Thoracic aorta (tissue), 2 donors: ENCODE measurements around the gene PROP1. TPM values are rescaled to one million over a fixed set of nuclear protein-coding genes. Genes with fewer than 3 reads are reported as not detected.
"Not testable (repeated sequence)": the region's sequence is repeated elsewhere in the genome, so short reads cannot be mapped to it uniquely, and the experiment has no call there.

Experiments
- ATAC-seq: fragments of 150-250 bp; one replicate; pipeline ENCODE4 v1.8.0; 2017; ENCODE audit warnings: low read depth; ENCODE audit not compliant: insufficient number of reproducible peaks, low FRiP score
- DNase-seq: peaks from one replicate; pipeline ENCODE4 v3.0.0-alpha.2; 2020; ENCODE audit warnings: low spot score
- H3K27ac ChIP-seq, 2 donors: fragments of 200-600 bp; sonication (generic); 1 replicate in 1 of 2; 2 replicates in 1 of 2; pipeline ENCODE4 v1.5.1; 2016; ENCODE audit warnings: mild to moderate bottlenecking in 2 of 2, moderate library complexity in 2 of 2
- H3K27me3 ChIP-seq: fragments of 200-600 bp; sonication (generic); replicated peaks from 2 replicates; pipeline ENCODE4 v1.6.0; 2016; ENCODE audit warnings: mild to moderate bottlenecking; ENCODE audit not compliant: insufficient read depth
- H3K36me3 ChIP-seq: fragments of 200-600 bp; sonication (generic); one replicate; pipeline ENCODE4 v1.5.1; 2016
- H3K4me1 ChIP-seq, 2 donors: fragments of 200-600 bp; sonication (generic); 1 replicate in 1 of 2; 2 replicates in 1 of 2; pipeline versions ENCODE4 v1.5.1 to v1.6.0; 2016; ENCODE audit warnings: low read depth in 2 of 2, mild to moderate bottlenecking in 1 of 2; ENCODE audit not compliant: control insufficient read depth in 1 of 2
- H3K4me3 ChIP-seq: fragments of 200-600 bp; sonication (generic); 2 replicates; pipeline ENCODE4 v1.5.1; 2016; ENCODE audit warnings: mild to moderate bottlenecking
- H3K9me3 ChIP-seq: fragments of 200-600 bp; sonication (generic); 2 replicates; pipeline ENCODE4 v1.5.1; 2016
- CTCF ChIP-seq: fragments of 200-600 bp; sonication (generic); IDR thresholded peaks from one replicate; pipeline ENCODE4 v1.5.1; 2019; ENCODE audit warnings: antibody characterized with exemption
- total RNA-seq, 2 donors: library from RNA; depleted of rRNA; stranded (reverse); fragments of >200 nt; gene quantifications; one replicate each; pipeline versions ENCODE4 v1.1.0 to v1.2.3, GENCODE V29; 2016

PROP1 gene
- total RNA-seq, result not detected

GRCh38 chr5:177995691-177996595 is at the start of gene PROP1:
Gene PROP1 (minus strand): TSS chr5:177996242. CDS start chr5:177995933, 309 bp downstream.
- ATAC-seq, result no peak
- Histone ChIP-seq H3K27ac (no peak within 1 kb of the TSS), H3K36me3 (no peaks in the 10 kb centered on the region), H3K4me1 (no peaks in the 10 kb centered on the region), H3K27me3 (no peaks in the 10 kb centered on the region), H3K9me3 (no peaks in the 10 kb centered on the region), H3K4me3 (no peak within 1 kb of the TSS)
- TF ChIP-seq CTCF, result no peak
- no peak for DNase-seq

GRCh38 chr5:178019379-178020030 is 23.5 kb upstream of the PROP1 start:
- H3K9me3 ChIP-seq, H3K27me3 ChIP-seq, H3K4me3 ChIP-seq, H3K4me1 ChIP-seq, DNase-seq, H3K36me3 ChIP-seq, ATAC-seq, H3K27ac ChIP-seq: not testable (repeated sequence)

DNA sequence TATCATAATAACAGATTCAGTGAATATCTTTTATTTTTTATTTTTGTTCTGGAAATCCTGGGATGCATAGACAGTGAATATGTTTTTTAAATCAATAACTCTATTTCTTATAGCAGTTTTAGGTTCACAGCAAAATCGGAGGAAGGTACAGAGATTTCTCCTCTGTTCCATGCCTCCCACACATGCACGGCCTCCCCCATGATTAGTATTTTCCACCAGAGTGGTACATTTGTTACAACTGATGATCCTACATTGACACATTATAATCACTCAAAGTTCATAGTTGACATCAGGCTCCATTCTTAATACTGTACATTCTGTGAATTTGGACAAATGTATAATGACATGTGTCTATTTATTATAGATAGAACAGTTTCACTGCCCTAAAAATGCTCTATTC is 16.7 kb upstream of the PROP1 start:
- H3K9me3 ChIP-seq, ATAC-seq, H3K27ac ChIP-seq, H3K27me3 ChIP-seq, H3K4me1 ChIP-seq, H3K4me3 ChIP-seq, DNase-seq, H3K36me3 ChIP-seq: not testable (repeated sequence)

- not testable (repeated sequence) for DNase-seq, ATAC-seq, H3K4me1 ChIP-seq, H3K9me3 ChIP-seq, H3K4me3 ChIP-seq, H3K27me3 ChIP-seq, H3K27ac ChIP-seq, H3K36me3 ChIP-seq
Measured at GRCh38 chr5:178011816-178012554, 15.9 kb upstream of the PROP1 start.

DNA sequence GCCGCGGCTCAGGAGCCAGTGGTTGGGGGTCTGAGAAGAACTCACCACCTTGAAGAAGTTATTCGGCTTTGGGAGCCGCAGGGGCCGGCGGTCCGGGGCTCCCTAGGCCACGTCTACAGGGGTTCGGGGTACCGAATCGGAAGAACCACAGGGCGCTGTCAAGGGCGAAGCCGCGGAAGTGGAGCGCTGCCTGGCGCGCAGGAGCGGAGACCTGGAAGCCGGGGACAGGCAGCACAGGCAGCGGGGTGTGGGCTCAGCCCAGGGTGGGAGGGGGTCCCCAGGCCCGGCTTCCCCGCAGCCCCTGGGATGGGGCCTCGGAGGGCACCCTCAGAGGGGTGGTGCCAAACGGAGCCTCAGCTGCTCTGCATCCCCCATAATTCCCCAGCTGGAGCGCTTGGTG is 11.2 kb upstream of the PROP1 start:
- not testable (repeated sequence) for H3K4me1 ChIP-seq, H3K36me3 ChIP-seq, H3K9me3 ChIP-seq, H3K27ac ChIP-seq, H3K4me3 ChIP-seq, ATAC-seq, DNase-seq, H3K27me3 ChIP-seq

- H3K4me3 ChIP-seq, result peak overlapping the region; percentile 67
Measured at GRCh38 chr5:178006536-178007231, 10.6 kb upstream of the PROP1 start.

DNA sequence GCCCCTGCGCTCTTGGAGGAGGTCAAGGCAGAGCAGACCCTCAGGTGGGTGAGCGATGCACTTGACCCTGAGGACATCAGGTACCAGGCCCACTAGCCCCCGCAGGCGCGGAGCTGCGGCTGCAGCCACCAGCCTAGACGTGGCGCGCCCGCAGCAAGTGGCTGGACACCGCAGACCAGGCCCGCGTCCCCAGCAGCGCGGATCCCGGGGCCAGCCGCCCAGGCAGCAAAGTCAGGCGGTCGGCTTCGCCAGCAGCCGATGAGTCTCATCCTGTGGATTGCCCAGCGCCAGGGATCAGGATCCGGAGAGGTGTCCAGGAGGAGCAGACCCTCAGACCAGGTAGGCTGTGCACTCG is 10.1 kb upstream of the PROP1 start:
- H3K4me3 ChIP-seq, ATAC-seq, DNase-seq: not testable (repeated sequence)

More at GRCh38 chr5:178006536-178007231, 10.6 kb upstream of the PROP1 start:
- DNase-seq, H3K4me1 ChIP-seq, H3K9me3 ChIP-seq, ATAC-seq, H3K36me3 ChIP-seq, H3K27ac ChIP-seq, H3K27me3 ChIP-seq: not testable (repeated sequence)

More for the DNA sequence above, 10.1 kb upstream of the PROP1 start:
- H3K36me3 ChIP-seq, H3K4me1 ChIP-seq, H3K9me3 ChIP-seq, H3K27me3 ChIP-seq, H3K27ac ChIP-seq: not testable (repeated sequence)
